HG03575 (cell line): Measurements from ENCODE around the gene DYSF.

Source experiments
- ATAC-seq: cut with Tn5 transposase; IDR thresholded peaks from one replicate; pipeline ENCODE4 v1.9.1; 2021; ENCODE audit not compliant: unreplicated experiment, insufficient number of reproducible peaks, low FRiP score; ENCODE audit errors: extremely low read depth

The DYSF gene

GRCh38 chr2:71715951-71716696 lies 262.8 kb downstream of the DYSF start:
- no peak for ATAC-seq

- no peak for ATAC-seq
Measured at GRCh38 chr2:71716697-71717624, 263.6 kb downstream of the DYSF start.

GRCh38 chr2:71718686-71719085 lies 265.3 kb downstream of the DYSF start:
- no peak for ATAC-seq

- ATAC-seq, result no peak
Measured at GRCh38 chr2:71719520-71720282, 266.3 kb downstream of the DYSF start.

GRCh38 chr2:71720283-71720560 lies 266.9 kb downstream of the DYSF start:
- no peak for ATAC-seq

GRCh38 chr2:71720596-71721361 lies 267.4 kb downstream of the DYSF start:
- no peak for ATAC-seq

GRCh38 chr2:71721362-71721665 lies 268.0 kb downstream of the DYSF start:
- no peak for ATAC-seq

- ATAC-seq, result no peak
Measured at GRCh38 chr2:71721669-71722068, 268.3 kb downstream of the DYSF start.

- no peak for ATAC-seq
Measured at GRCh38 chr2:71722286-71722685, 268.9 kb downstream of the DYSF start.

GRCh38 chr2:71724793-71725192 lies 271.4 kb downstream of the DYSF start:
- no peak for ATAC-seq

GRCh38 chr2:71725836-71726235 lies 272.5 kb downstream of the DYSF start:
- no peak for ATAC-seq

GRCh38 chr2:71727562-71727961 lies 274.2 kb downstream of the DYSF start:
- ATAC-seq, result no peak

GRCh38 chr2:71728036-71728435 lies 274.7 kb downstream of the DYSF start:
- ATAC-seq, result no peak

GRCh38 chr2:71730785-71731383 lies 277.5 kb downstream of the DYSF start:
- no peak for ATAC-seq

- ATAC-seq, result no peak
Measured at GRCh38 chr2:71734620-71735019, 281.3 kb downstream of the DYSF start.

- ATAC-seq, result no peak
Measured at GRCh38 chr2:71735676-71736075, 282.3 kb downstream of the DYSF start.
